VCaP (cell line): ENCODE results near the gene TPCN1.

ENCODE experiments used
- H3K27ac ChIP-seq: fragments of 450-650 bp; 2 replicates; pipeline ENCODE4 v1.5.1; 2017
- TF ChIP-seq, protein P1 (sequence below): fragments of 450-650 bp; conservative IDR thresholded peaks from 2 replicates; pipeline ENCODE4 v1.5.1; 2017; ENCODE audit warnings: mild to moderate bottlenecking, moderate library complexity

The TPCN1 gene

DNA sequence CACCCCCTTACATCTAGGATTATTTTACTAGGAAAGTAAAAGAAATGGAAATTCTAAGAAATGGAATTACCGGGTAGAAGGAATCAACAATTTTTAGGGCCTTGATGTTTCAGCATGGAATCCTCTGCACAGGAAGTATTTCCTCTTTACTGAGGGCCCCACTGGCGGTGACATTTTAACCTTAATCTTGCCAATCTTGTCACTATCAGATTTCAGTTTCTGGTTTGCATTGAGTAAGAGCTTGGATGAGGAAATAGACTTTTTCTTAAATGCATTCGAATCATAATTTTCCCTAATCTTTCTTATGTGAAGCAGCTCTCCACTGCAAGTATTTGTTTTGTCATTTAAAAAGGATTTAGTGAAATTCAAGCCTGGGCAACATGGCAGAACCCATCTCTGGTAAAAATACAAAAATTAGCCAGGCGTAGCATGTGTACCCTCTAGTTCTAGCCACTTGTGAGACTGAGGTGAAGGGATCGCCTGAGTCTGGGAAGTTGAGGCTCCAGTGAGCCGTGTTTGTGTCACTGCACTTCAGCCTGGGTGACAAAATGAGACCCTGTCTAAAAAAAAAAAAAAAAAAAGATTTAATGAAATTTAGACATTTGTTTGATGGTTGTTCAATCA lies 40.7 kb downstream of the TPCN1 start:
- TF ChIP-seq, protein P1, sequence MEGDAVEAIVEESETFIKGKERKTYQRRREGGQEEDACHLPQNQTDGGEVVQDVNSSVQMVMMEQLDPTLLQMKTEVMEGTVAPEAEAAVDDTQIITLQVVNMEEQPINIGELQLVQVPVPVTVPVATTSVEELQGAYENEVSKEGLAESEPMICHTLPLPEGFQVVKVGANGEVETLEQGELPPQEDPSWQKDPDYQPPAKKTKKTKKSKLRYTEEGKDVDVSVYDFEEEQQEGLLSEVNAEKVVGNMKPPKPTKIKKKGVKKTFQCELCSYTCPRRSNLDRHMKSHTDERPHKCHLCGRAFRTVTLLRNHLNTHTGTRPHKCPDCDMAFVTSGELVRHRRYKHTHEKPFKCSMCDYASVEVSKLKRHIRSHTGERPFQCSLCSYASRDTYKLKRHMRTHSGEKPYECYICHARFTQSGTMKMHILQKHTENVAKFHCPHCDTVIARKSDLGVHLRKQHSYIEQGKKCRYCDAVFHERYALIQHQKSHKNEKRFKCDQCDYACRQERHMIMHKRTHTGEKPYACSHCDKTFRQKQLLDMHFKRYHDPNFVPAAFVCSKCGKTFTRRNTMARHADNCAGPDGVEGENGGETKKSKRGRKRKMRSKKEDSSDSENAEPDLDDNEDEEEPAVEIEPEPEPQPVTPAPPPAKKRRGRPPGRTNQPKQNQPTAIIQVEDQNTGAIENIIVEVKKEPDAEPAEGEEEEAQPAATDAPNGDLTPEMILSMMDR, result no peak
- no peak overlapping the region for H3K27ac ChIP-seq

DNA sequence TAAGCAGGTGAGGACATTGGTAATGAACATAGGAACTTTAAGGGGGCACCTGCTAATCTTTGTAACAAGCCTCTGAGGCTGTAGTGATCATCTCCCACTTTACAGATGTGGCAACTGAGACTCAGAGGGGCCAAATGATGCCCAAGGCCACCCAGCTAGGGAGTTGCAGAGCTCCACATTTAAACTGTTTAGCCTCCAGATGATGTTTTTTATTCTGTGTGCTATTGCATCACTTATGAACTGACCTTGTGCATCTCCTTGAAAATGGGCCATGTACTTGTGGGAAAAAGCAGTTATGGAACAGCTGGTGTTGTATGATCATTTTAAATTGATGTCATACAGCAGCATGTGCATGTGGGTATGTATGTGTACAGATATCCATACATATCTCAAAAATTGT lies 41.4 kb downstream of the TPCN1 start:
- TF ChIP-seq, protein P1, result no peak
- no peak overlapping the region for H3K27ac ChIP-seq

DNA sequence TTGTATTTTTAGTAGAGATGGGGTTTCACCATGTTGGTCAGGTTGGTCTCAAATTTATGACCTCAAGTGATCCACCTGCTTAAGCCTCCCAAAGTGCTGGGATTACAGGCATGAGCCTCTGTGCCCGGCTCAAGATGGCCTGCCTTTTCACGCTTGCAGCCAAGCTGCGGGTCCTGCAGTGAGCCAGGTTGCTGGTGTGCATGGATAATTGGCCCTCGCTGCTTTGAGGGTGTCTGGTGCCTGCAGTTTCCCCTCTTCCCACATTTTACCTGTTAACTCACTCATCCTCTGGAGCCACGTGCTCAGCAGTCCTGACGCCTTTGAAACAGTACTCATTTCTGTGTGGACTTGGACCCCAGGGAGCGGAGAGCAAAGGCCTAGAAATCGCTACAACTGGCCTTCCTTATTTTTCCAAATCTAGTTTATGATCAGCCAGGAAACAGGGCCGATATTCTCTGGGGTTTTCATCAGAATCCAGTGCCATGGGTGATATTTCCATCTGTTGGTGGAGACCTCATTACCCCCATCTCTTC lies 42.2 kb downstream of the TPCN1 start:
- no peak overlapping the region for H3K27ac ChIP-seq
- TF ChIP-seq, protein P1, result no peak

DNA sequence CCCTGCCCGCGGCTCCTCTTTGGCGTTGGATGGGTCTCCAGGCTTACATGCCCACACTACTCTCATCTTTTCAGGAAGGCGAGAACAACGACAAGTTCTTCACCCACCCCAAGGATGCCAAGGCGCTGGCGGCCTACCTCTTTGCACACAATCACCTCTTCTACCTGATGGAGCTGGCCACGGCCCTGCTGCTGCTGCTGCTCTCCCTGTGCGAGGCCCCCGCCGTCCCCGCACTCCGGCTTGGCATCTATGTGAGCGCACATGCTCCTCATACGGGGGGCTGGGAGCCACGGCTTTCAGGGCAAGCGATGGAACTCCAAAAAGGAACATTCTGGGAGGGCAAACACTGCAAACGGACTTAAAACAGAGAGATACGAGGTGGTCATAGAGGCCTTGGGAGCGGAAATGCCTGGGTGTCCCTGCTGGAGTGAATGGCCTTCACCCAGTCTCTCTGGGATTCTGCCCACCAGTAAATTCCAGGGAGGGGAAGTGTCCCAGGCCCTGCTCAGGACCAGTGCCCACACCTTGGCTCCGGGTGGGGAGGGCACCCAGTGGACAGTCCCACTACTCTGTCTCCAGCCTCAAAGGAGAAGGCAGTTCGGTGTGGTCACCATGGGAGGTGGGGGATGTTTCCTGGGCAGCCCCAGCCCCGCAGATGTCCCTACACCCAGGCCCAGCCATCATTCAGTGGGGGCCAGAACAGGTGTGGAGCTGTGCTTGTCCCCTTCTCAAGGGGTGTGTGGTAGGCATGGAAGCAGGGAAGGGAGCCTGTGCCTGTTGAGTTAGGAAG lies 45.0 kb downstream of the TPCN1 start:
- TF ChIP-seq, protein P1, result no peak
- no peak overlapping the region for H3K27ac ChIP-seq

DNA sequence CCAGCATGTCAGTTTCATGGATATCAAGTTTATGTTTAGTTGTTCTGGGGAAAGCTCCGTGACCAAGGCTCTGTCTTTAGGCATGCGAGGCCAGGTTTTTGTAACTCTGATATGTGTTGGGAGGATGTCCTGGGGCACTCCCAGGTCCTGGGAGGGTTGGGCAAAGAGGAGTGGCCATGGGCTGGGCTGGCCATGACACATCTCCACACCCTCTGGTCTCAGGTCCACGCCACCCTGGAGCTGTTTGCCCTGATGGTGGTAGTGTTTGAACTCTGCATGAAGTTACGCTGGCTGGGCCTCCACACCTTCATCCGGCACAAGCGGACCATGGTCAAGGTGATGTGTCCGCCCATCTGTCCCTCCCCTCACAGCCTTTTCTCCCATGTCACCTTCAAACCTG lies 46.4 kb downstream of the TPCN1 start:
- TF ChIP-seq, protein P1, result no peak
- no peak overlapping the region for H3K27ac ChIP-seq

DNA sequence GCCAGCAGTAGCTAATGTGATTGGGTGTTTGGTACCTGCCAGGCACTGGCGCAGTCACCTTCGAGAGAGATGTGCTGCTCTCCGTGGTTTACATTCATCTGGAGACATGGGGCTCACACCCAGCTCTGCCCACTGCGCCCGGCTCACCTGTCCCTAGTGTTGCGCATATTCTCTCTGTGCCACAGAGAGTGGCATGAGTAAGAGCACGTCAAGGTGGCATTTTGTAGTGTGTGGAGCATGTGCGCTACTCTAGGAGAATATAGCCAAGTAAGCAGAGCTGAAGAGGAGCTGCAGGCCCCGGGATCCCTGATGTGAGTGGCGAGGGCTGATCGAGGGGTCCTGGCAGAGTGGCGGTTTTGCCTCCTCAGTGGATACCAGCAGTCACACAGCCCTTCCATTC lies 46.9 kb downstream of the TPCN1 start:
- TF ChIP-seq, protein P1, result no peak
- no peak overlapping the region for H3K27ac ChIP-seq

DNA sequence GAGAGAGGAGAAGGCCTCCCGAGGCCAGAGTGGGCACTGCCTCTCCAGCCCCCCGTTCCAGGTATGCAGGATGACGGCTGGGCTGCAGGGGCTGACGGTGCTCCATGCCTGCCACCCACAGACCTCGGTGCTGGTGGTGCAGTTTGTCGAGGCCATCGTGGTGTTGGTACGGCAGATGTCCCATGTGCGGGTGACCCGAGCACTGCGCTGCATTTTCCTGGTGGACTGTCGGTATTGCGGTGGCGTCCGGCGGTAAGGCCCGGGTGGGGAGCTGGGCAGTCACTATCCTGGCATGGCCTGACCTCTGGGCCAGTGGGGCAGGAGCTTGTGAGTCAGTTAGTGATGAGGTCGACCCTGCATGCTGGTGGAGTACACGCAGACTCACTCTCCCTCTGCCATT lies 47.4 kb downstream of the TPCN1 start:
- TF ChIP-seq, protein P1, result no peak

More for the DNA sequence above, 47.4 kb downstream of the TPCN1 start:
- H3K27ac ChIP-seq, result no peak overlapping the region
